D341Med (cell line): ENCODE measurements around the gene RABGAP1L.
A peak's percentile ranks its signal among the peaks of the same experiment; 100 is the strongest.
"Not testable (repeated sequence)": the region's sequence is repeated elsewhere in the genome, so short reads cannot be mapped to it uniquely, and the experiment has no call there.

ENCODE experiments used
- DNase-seq: peaks from one replicate; pipeline ENCODE4 v3.0.0; 2012; ENCODE audit warnings: low spot score

Gene RABGAP1L

DNA sequence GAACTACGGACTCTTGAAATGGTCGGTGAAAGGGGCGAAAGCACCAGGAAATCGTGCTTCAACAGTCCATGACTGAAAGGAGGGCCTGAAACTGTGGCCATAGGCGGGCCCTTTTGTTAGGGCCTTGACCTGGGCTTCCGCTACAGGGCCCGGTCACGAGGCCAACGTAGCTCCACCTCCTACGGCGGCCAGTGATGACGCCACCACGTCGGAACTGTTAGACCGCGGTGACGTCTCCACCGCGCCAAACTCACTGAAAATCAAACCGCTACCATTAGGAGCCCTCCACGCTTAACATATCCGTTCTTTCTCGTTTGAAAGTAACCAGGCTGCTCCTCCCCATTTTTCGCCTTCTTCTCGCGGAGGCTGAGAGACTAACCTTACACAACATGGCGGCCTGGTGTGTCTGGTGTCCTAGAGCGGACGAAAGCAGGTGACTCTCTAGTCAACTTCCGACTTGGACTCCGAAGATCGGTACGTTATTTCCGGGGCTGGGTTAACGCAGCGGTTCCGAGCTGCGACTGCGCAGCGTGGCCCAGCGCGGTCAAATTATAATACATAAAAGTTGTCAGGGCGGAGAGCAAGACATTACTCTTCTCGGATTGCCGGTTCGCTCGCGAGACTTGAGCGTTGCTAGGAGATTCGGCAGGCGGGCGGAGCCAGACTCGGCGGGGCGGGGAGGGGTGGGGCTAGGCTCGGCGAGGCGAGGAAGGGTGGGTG lies 840.1 kb downstream of the RABGAP1L start:
- peak; percentile 98 for DNase-seq

DNA sequence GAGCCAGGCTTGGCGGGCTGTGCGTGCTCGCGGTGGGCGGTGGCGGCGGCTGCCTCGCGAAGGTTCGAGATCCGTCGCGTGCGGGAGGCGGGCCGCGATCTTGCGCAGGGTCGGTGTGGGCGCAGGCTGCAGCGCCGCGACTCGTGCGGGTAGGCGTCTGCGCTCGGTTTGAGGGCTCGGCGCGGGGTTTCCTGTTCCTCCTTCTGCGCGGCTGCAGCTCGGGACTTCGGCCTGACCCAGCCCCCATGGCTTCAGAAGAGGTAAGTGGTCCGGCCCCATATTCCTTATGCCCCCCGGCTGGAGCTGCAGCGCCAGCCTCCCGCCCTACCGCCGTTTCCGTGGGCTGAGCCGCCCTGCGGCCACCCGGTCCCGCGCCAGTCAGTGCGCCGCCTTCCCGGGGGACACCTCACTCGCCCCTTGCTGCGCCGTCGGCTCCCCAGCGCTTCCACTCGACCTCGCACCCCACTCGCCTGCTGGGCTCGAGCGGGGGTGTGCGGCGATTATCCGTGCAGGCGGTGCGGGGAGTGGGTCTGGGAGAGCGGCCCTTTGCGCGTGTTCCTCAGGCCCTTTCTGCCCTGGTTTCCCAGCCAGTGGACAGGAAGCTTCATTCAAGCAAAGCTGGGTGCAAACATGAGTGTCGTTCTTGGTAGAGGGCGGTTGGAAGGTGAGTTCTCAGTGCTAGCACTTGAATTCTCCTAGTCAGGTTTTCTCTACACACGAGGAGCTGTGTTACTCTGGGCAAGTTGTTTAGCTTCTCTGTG lies 840.8 kb downstream of the RABGAP1L start, which contains the start of gene CACYBP:
Gene CACYBP, plus strand, starts transcription at position 12 of the 761 bp plus-strand sequence. Its CDS starts 234 bp downstream, at position 246.
- DNase-seq: peak; percentile 81

DNA sequence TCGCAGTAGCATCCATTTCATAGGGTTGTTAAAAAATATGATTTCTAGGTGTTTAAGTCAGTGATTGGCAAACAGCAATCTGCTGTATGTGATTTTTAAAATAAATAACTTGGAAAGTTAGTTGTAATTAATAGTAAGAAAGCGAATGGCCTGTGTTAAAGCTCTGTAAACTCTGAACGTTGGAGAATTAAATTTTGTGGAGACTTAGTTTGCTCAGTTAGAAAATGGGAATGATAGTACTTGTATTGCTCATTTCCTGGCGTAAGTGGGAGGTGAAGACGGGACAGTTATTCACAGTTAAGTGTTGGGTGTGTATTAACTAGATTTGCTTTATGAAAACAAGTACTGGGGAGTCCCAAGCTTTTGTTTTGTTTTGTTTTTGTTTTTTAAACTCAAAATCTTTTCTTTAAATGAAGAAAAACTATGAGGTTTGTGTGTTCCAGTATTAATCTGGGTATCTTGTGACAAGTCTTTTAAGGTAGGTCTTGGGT lies 841.4 kb downstream of the RABGAP1L start:
- no peak for DNase-seq

DNA sequence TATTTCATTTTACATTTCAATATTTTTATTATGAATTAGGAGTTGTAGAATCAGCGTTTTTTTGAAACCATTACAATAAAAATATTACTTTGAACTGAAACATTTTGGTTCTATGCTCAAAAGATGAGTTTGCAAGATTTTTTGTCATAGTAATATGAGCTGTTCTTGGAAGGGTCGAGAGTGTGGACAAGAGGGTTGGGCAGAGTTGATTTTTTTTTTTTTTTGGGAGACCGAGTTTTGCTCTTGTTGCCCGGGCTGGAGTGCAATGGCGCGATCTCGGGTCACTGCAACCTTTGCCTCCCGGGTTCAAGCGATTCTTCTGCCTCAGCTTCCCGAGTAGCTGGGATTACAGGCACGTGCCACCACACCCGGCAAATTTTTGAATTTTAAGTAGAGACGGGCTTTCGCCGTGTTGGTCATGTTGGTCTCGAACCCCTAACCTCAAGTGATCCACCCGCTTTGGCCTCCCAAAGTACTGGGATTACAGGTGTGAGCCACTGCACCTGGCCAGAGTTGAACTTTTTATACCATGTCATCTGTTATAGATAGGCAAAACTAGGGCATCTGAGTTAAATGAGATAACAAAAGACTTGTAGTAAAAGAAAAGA lies 843.7 kb downstream of the RABGAP1L start:
- DNase-seq: no peak

DNA sequence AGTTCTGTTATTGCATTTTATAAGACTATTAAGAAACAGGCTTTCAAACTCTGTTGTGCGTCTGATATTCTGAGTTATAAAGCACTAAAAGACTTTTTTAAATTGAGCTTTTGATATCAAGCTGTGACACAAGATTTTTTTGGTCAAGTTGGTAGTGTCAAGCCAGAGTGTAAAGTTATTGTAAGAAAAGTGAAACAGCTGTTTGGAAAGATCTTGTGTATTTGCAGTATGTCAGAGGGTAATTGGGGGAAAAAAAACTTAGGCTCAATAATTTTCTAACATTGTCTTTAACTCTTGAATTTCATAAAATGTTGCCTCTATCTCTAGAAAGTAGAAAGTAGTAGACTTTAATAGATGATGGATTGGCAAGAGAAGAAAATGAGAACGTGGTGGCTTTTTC lies 844.2 kb downstream of the RABGAP1L start:
- no peak for DNase-seq

DNA sequence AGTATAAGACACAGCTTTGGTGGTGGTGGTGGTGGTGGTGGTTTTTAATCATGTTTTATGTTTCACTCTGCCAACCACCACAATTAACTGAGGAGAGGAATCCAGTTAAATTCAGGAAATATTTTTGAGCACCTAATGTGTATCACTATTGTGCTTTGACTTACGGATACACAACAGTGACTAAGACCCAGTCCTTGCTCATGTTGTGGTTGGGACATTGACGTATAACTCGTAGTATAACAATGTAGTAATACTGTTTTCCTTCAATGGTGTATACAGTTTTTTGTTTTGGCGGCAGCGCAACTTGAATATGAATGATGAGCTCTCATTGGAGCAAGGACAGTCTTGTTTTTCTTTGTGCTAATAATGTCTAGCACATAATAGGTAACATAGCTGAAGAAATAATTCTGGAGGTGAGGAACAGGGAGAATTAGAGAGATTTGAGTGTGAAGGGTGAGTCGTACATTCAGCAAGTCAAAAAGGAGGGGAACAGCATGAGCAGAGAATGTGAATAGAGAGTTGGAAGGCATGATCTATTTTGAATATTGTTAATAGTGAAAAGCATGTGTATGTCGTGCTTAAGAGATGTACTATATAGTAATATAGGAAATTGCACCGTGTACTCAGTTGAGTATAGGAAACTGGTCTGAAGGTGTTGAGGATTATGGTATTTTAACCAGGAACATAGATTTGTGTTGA lies 845.9 kb downstream of the RABGAP1L start:
- DNase-seq: no peak

DNA sequence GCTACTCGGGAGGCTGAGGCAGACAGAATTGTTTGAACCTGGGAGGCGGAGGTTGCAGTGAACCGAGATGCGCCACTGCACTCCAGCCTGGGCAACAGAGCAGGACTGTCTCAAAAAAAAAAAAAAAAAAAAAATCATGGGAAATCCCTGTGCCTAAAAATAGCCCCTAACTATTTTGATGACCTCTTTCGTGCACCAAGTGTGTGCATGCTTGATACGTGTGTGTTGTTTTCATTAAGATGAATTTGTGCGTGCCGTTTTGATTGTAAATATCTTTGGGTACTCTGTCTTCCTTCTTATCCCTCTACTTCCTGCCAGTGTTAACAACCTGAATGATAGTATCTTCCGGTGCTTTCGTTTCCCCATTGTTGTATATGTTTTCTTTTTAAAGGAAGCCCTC lies 850.2 kb downstream of the RABGAP1L start:
- no peak for DNase-seq

DNA sequence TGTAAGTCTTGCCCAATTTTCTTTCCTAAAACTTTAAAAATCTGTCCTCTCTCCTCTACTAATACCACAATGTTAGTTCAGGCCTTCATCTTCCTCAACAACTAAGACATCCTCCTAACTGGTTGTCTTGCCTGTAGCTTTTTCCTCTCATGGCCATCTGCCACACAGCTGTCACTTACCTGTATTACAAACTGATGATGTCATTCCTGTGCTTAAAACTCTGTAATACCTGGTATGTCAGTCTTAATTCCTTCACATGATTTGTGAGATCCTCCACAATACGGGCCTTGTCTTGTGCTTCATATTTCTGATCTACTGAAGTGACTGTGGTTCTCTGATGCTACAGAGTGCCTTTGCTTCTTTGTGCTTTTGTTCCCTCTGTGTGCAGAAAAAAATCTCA lies 854.1 kb downstream of the RABGAP1L start:
- no peak for DNase-seq

DNA sequence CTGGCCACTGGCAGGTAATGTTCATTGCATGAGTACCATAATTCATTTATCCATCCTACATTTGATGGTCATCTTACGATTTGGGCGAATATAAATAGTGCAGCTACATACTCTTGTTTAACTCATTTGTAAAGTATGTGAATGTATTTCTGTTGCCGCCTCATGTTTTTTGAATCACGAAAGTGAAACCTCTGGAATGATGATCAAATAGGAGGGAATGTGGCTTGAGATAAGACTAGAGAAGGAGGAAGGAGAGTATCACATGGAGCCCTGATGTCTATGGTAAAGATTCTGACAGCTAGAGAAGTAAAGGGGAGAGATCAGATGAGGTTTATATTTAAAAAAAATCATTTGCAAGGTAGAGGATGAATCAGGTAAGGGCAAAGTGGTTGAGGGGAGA lies 855.9 kb downstream of the RABGAP1L start:
- DNase-seq: no peak

DNA sequence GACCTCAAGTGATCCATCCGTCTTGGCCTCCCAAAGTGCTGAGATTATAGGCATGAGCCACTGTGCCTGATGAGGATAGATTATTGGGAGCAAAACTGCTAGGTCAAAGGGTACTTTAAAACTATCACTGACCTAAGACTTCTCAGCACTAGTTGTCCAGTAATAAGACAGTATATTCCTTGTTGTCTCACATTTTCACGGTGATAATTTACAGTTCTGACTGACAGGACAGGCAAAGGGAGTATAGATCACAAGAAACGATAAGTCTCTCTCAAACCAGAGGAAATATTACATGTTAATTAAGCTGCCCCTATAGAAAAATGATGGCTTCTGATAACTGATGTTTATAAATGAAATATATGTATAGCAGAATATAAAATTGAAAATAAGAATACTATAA lies 860.2 kb downstream of the RABGAP1L start:
- DNase-seq: no peak

DNA sequence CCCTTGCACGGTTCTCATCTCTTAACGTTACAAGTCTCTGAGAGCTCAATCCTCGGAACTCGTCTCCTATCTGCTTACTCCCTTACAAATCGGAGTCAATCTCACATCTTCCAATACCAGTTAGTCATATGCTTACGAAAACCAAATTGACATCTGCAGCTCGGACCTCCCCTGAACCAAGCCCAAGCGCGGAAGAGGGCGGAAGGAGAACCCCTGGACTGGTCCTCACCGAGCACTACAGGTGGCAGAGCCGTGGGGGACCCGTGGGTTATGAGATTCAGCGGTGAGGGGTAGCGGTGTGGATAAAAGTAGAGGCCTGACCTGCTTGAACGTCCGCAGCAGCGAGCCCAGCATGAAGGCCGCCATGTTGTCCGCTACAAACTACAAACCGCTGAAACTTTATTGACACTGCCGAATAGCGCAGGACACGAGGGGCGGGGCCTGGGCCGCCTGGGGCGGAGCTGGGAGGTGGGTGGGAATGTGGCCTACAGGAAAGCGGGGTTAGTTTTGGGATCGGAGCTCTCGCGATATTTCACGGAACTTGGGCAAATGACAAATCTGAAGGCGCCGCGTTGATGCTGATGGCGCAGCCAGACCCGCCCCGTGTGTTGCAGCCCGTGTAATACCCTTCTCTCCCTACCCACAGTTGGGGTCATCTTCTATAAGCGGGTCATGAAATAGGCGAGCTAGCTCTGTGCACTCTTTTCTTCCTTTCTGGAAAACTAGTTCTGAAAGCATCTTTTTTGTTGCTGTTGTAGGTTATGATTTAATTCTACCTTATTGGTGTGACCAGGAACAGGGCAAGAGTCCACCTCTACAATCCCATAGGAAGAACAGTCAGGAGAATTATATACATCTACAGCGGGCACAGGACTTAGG lies 864.0 kb downstream of the RABGAP1L start, which contains the start of gene MRPS14:
Gene MRPS14, minus strand, starts transcription at position 383 of the 879 bp plus-strand sequence. Its CDS starts 17 bp downstream, at position 366.
- peak; percentile 98 for DNase-seq

DNA sequence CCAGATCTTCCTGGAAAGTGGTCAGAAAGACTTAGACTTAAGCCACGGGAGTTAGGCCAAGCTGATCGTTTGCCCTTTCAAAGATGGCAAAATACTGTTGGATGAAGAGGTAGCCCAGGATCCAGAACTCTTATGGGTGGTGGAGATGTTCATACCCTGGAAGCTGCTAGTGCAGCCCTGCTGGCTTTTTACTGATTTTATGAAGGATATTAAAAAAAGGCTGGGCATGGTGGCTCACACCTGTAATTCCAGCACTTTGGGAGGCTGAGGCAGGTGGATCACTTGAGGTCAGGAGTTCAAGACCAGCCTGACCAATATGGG lies 864.6 kb downstream of the RABGAP1L start:
- not testable (repeated sequence) for DNase-seq

DNA sequence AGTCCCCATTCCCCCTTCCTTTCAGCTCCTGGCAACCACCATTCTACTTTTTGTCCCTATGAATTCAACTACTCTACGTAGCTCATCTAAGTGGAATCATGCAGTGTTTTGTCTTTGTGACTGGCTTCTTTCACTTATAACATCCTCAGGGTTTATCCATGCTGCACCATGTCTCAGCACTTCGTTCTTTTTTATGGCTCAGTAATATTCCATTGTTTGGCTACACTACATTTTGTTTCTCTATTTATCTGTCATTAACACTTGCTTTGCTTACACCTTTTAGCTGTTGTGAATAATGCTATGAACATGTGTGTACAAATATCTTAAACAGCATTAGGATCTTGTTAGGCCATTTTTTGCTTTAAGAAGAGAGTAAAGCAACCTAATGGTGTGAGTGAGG lies 865.5 kb downstream of the RABGAP1L start:
- DNase-seq: no peak

DNA sequence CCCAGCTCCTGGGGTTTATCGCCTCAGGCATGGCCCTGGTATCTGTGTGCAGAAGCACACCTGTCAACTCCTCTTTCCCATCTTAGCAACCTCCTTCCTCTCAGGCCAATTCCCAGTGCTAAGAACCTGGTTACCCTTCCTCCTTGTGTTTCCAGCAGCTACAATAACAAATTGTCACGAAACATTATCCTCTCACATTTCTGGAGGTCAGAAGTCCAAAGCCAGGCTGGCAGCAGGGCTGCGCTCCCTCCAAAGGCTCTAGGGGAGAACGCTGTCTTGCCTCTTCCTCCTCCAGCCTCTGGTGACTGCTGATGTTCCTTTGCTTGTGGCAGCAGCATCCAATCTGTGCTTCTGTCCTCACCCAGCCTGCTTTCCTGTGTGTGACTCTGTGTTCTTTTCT lies 874.6 kb downstream of the RABGAP1L start:
- no peak for DNase-seq

DNA sequence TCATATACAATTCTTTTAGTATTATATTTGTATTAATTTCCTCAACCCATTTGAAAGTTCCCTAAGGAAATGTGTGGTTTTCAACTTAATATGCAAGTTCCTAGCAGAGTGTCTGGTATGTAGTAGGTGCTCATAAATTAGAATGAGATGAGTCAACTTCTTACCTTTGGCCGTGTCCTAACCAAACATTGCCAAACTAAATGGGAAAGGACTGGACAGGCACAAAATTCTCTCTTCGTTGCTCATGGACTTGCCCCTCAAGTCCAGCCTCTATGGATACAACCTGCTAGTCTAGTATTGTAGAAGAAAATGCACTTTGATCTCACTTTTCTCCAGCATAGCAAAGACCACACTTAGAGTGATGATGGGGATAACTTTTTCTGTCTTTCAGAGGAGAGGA lies 875.5 kb downstream of the RABGAP1L start:
- DNase-seq: no peak

DNA sequence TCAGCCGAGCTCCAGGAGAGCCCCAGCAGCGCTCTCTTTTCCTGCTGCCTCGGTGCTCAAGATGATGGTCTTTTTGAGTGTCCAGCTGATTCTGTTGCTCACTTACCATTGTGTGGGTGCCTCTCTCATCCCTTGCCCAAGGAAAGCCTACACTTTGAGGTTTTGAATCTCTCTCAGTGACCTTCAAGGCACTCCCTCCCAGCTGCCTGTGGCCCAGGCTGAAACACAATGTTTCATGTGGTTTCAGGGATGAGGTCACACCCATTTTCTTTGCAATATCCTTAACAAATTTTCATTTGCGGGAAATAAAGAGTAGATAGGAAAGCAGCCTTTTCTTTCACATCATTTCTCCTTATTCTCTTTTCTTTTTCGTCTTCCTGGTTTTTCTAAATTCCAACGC lies 876.5 kb downstream of the RABGAP1L start:
- no peak for DNase-seq

DNA sequence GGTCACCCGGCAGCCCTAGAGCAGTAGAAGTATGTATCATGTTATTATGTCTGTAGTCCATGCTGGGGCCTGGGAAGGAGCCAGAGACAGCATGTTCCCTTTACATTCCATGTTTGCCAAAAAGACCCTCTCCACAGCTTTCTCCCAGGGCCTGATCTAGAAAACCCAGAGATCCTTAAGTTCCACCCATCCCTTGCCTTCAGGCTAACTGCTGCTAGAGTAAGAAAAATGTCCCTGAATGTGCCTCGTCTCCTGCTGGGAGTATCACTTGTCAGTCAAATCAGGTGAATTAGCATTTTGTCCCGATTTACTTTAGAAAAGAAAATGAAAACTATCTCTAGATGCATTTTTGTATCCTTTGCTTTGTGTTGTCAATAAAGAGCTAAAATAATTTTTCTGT lies 877.2 kb downstream of the RABGAP1L start:
- no peak for DNase-seq

DNA sequence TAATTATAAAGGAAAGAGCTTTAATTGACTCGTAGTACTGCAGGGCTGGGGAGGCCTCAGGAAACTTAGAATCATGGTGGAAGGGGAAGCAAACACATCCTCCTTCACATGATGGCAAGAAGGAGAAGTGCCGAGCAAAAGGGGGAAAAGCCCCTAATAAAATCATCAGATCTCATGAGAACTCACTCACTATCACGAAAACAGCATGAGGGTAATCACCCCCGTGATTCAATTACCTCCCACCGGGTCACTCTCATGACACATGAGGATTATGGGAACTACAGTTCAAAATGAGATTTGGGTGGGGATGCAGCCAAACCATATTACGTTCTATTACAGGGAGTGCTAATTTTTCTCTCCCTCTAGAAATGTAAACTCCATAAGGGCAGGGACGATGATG lies 878.1 kb downstream of the RABGAP1L start:
- DNase-seq: no peak

DNA sequence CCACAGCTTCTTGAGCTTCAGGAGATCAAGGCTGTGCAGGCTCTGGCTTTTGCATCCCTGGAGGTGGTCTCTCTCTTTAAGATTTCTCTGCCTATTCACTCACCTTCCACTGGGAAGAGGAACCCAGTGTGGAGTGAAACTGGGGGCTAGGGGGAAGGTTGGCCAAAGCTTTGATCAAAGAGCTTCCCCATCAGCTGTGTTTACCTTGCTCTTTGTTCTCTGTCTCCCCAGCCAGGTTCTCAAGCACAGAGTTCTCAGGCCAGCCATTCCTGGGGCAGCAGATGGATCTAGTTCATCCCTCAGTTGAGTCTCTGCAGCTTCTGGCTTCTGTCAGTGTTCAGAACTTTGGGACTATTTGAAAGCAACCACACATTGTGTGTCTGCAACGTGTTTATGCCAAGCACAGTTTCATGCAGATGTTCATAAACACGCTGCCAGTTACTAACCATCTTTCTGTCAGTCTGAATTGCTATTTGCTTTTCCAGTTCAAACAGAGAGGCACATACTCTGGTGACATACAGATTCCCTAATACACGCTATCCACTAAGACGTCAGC lies 881.1 kb downstream of the RABGAP1L start:
- DNase-seq: no peak

DNA sequence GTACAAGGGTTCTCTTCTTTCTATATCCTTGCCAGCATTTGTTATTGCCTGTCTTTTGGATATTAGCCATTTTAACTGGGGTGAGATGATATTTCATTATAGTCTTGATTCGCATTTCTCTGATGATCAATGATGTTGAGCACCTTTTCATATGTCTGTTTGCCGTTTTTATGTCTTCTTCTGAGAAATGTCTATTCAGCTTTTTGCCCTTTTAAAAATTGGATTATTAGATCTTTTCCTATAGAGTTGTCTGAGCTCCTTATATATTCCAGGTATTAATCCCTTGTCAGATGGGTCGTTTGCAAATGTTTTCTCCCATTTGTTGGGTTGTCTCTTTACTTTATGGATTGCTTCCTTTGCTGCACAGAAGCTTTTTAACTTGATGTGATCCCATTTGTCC lies 883.3 kb downstream of the RABGAP1L start:
- DNase-seq: no peak

DNA sequence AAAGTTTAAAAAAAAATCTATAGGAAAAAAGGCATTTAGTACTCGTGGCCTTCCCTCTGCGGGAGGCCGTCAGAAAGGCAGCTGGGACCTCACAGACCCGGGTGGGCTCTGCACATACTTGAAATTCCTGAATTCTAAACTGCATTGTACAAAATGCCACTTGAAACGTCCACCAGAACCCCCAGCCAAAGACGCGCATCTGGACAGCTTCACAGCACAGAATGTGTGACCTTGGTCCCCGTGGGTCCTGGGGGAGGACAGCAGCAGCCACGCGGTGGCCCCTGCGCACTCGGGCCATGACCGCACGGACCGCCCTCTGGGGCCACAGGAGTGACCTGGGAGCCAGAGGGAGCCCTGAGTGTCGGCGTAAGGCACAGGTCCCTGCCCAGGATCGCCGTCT lies 884.5 kb downstream of the RABGAP1L start:
- no peak for DNase-seq
